Upper lobe of left lung (tissue), 4 donors: Measurements from ENCODE around the gene TEKT4.

Source experiments
- EP300 ChIP-seq, 4 donors: sonication (generic); formaldehyde crosslinking; IDR thresholded peaks; one replicate each; pipeline ENCODE4 v1.5.1; 2017; ENCODE audit warnings: antibody characterized with exemption in 4 of 4, control low read depth in 2 of 4
- POLR2A ChIP-seq, 4 donors: fragments of 450-650 bp; IDR thresholded peaks; one replicate each; pipeline ENCODE4 v1.5.1; 2016 to 2017; ENCODE audit warnings: antibody characterized with exemption in 4 of 4, mild to moderate bottlenecking in 2 of 4
- TF ChIP-seq, protein P1 (sequence below), 6 experiments: fragments of 450-650 bp in 4 of 6; fragments of 200-600 bp in 2 of 6; sonication (generic) in 2 of 6; IDR thresholded peaks; one replicate each; pipeline ENCODE4 v1.5.1; 2016 to 2019; ENCODE audit warnings: antibody characterized with exemption in 6 of 6

DNA sequence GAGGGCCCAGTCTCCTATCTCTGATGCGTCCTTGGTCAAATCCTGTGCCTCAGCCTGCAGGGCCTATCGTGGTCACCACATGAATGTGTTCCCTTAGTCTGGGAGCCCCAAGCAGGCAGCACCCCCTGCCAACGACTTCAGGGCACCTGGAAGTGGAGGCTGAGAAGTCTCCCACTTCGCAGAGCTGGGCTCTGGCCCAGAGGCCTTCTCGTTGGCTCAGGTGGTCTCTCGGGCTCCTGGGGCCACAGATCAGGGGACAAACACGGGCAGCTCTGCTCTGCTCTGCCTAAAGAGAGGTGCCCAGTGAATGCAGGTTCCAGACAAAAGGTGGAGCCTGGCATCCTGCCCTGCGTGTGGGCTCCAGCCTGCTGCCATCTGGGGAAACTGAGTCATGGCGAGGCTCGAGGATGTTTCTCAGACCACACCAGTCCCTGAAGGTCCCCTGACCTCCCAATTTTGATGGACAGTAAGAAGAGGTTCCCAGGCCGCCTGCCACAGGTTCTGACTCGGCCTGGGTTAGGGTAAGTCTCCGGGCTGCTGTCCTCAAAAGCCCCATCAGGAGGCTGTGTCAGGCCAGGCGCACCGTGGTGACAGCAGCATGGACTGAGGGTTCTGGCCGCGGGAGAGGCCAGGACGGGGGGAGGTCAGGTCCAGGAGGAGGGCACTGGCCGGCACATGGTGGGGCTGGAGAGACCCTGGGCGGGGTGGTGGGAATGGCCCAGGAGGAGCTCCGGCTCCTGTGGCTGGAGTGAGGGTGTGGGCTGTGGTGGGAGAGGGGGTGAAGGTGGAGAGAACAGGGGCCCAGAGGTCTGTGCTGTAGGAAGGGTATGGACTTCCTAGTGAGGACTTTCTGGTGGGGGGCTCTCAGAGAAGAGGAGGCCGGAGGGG lies 1.4 kb upstream of the TEKT4 start:
- TF ChIP-seq EP300 (IDR thresholded peaks at IDR 0.05): no peak
- TF ChIP-seq, protein P1, sequence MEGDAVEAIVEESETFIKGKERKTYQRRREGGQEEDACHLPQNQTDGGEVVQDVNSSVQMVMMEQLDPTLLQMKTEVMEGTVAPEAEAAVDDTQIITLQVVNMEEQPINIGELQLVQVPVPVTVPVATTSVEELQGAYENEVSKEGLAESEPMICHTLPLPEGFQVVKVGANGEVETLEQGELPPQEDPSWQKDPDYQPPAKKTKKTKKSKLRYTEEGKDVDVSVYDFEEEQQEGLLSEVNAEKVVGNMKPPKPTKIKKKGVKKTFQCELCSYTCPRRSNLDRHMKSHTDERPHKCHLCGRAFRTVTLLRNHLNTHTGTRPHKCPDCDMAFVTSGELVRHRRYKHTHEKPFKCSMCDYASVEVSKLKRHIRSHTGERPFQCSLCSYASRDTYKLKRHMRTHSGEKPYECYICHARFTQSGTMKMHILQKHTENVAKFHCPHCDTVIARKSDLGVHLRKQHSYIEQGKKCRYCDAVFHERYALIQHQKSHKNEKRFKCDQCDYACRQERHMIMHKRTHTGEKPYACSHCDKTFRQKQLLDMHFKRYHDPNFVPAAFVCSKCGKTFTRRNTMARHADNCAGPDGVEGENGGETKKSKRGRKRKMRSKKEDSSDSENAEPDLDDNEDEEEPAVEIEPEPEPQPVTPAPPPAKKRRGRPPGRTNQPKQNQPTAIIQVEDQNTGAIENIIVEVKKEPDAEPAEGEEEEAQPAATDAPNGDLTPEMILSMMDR (IDR thresholded peaks at IDR 0.05): no peak
- TF ChIP-seq POLR2A (IDR thresholded peaks at IDR 0.05): no peak
